ENCODE measurements around the gene LDHD.

GRCh38 chr16:75105306-75106061 lies 11.1 kb downstream of the LDHD start:
- TF ChIP-seq CTCF (IDR thresholded peaks at IDR 0.05) = no peak
- no peak for TF ChIP-seq POLR2A (IDR thresholded peaks at IDR 0.05)
